A549 treated with RU486 at 1 μM for 4 hours (cell line): Measurements from ENCODE around the gene DDIAS. TPM values are rescaled to one million over a fixed set of nuclear protein-coding genes. Genes with fewer than 3 reads are reported as not detected.

ENCODE experiments used
- total RNA-seq: library from RNA; stranded (reverse); fragments of 200-300 nt; extraction: Qiagen RNA extraction; gene quantifications from 5 replicates; pipeline ENCODE4 v1.2.3, GENCODE V29; 2022; ENCODE audit warnings: low read depth

DDIAS gene
- 7.6 to 20.8 TPM (median 17.9 TPM) in 5 replicates for total RNA-seq

GRCh38 chr11:82901165-82901921, at the start of gene DDIAS:
Gene DDIAS (plus strand): TSS chr11:82901736. CDS start chr11:82914739, 13,003 bp downstream.

GRCh38 chr11:82900277-82901164, 1.0 kb upstream of the DDIAS start, which contains the start of gene PRCP:
Gene PRCP (minus strand): TSS chr11:82900430. CDS start chr11:82900402, 28 bp downstream.

Other genes with a start within 250 kb of the DDIAS start
- gene FAM181B, start 167.9 kb upstream of the DDIAS start, total RNA-seq = 0.07 to 0.11 TPM (median 0.08 TPM) in 3 of 5 replicates, not detected in the others
- 46.4 to 53.6 TPM (median 49.5 TPM) in 5 replicates for gene PRCP, start 1.3 kb upstream of the DDIAS start, total RNA-seq
- 5.8 to 7.4 TPM (median 6.1 TPM) in 5 replicates for gene RAB30, start 170.2 kb downstream of the DDIAS start, total RNA-seq